ENCODE results near the gene TNFRSF4. TPM values are rescaled to one million over a fixed set of nuclear protein-coding genes. Genes with fewer than 3 reads are reported as not detected.

TNFRSF4 gene
- total and polyA plus RNA-seq, 4 donors = 1.0 to 3.5 (median 1.6) TPM; not detected in 1

DNA sequence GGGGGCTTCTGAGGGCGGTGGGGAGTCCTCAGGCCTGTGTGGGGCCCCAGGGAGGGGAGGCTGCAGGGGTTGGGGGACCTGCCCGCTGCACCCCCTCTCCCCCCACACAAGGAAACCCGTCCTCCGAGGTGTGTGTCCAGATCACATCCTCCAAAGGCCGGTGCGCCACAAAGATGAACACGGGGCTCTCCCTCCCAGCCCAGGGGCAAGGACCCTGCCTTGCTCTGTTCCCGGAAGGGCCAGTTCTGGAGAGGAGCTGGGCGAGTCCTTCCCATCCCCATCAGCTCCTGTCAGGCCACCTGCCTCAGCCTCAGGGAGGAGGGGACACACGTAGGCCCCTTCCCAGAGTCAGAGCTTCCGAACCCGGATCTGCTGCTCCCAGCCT lies 42.8 kb downstream of the TNFRSF4 start:
- ATAC-seq (ENCODE audit: low FRiP score) (no peak), DNase-seq (peak in 1 of 2 donors; percentile 70)
- 68 to 75% methylated on average over 7 to 12 of the region's 12 CpGs for WGBS, 2 donors
- H3K4me1 ChIP-seq (ENCODE audit: control insufficient read depth in 1 of 2, insufficient read depth in 2 of 2, low read length in 2 of 2) = no peaks in the 10 kb centered on the region
- H3K4me3 ChIP-seq (ENCODE audit: low read length in 2 of 2) = no peak overlapping the region
- no peaks in the 10 kb centered on the region for H3K27me3 ChIP-seq (ENCODE audit: control insufficient read depth in 1 of 2, insufficient read depth in 2 of 2, low read length in 1 of 2)
- no peaks in the 10 kb centered on the region for H3K9me3 ChIP-seq (ENCODE audit: control insufficient read depth, low read length)
- no peak overlapping the region for H3K27ac ChIP-seq (ENCODE audit: low read depth in 1 of 2, low read length in 2 of 2)
- intact Hi-C loops (cut with DNase I) = no loop called here
- no peaks in the 10 kb centered on the region for H3K36me3 ChIP-seq (ENCODE audit: control insufficient read depth in 1 of 2, insufficient read depth in 2 of 2, low read length in 1 of 2)

GRCh38 chr1:1170215-1171091 lies 43.5 kb downstream of the TNFRSF4 start:
- Histone ChIP-seq H3K4me1 (ENCODE audit: control insufficient read depth in 1 of 2, insufficient read depth in 2 of 2, low read length in 2 of 2) (no peaks in the 10 kb centered on the region), H3K36me3 (ENCODE audit: control insufficient read depth in 1 of 2, insufficient read depth in 2 of 2, low read length in 1 of 2) (no peaks in the 10 kb centered on the region), H3K9me3 (ENCODE audit: control insufficient read depth, low read length) (no peaks in the 10 kb centered on the region), H3K4me3 (ENCODE audit: low read length in 2 of 2) (no peak overlapping the region), H3K27me3 (ENCODE audit: control insufficient read depth in 1 of 2, insufficient read depth in 2 of 2, low read length in 1 of 2) (no peaks in the 10 kb centered on the region), H3K27ac (ENCODE audit: low read depth in 1 of 2, low read length in 2 of 2) (no peak overlapping the region)
- DNase-seq = peak in 1 of 2 donors; percentile 50
- WGBS, 2 donors = 49 to 51% methylated on average over 26 of the region's 26 CpGs
- intact Hi-C loops (cut with DNase I) = no loop called here
- ATAC-seq (ENCODE audit: low FRiP score) = no peak

GRCh38 chr1:1169429-1170214 lies 44.3 kb downstream of the TNFRSF4 start:
- DNase-seq (peak; percentile 45 to 72), ATAC-seq (ENCODE audit: low FRiP score) (no peak)
- Histone ChIP-seq H3K4me1 (ENCODE audit: control insufficient read depth in 1 of 2, insufficient read depth in 2 of 2, low read length in 2 of 2) (no peaks in the 10 kb centered on the region), H3K4me3 (ENCODE audit: low read length in 2 of 2) (no peak overlapping the region), H3K27me3 (ENCODE audit: control insufficient read depth in 1 of 2, insufficient read depth in 2 of 2, low read length in 1 of 2) (no peaks in the 10 kb centered on the region), H3K27ac (ENCODE audit: low read depth in 1 of 2, low read length in 2 of 2) (no peak overlapping the region), H3K36me3 (ENCODE audit: control insufficient read depth in 1 of 2, insufficient read depth in 2 of 2, low read length in 1 of 2) (no peaks in the 10 kb centered on the region), H3K9me3 (ENCODE audit: control insufficient read depth, low read length) (no peaks in the 10 kb centered on the region)
- 63 to 67% methylated on average over 32 of the region's 32 CpGs for WGBS, 2 donors
- intact Hi-C loops (cut with DNase I) = no loop called here

DNA sequence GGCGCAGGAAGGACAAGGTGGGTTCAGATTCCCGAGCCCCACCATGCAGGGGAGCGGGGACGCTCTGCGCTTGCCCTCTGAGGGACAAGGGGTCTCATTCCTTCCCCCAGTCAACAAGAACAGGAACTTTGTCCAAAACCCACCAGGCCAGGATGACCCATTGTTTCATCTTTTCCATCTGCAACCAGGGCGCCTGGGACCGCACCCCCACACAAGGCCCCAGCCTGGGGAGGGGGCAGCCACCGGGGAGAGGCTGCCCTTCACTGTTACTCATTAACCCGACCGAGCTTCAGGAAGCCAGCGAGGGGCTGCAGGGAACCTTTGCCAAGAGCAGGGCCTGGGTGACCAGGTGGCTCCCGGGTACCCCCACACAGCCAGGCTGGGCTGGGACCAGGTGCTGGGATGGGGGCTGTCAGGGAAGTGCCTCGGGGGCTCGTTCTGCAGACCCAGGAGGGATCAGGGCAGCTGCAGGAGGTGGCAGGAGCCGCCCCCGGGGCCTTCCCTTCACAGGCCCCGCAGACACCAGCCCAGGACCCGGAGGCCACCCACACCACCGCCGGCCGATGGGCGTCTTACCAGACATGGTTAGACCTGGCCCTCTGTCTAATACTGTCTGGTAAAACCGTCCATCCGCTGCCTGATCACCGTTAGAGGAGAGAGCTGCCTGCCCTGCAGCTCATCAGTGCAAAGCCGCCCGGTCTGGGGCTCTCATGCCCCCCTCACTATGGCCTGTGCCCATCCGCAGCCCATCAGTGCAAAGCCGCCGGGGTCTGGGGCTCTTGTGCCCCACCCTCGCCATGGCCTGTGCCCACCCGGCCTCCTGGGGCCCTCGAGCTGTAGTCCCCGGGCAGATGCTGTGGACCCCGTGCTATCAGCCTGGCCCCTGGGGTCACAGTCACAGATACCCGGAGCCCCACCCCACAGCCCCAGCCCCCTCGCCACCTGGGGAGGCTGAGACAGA lies 45.2 kb downstream of the TNFRSF4 start:
- Histone ChIP-seq H3K36me3 (ENCODE audit: control insufficient read depth in 1 of 2, insufficient read depth in 2 of 2, low read length in 1 of 2) (no peaks in the 10 kb centered on the region), H3K9me3 (ENCODE audit: control insufficient read depth, low read length) (no peaks in the 10 kb centered on the region), H3K4me3 (ENCODE audit: low read length in 2 of 2) (no peak overlapping the region), H3K4me1 (ENCODE audit: control insufficient read depth in 1 of 2, insufficient read depth in 2 of 2, low read length in 2 of 2) (no peaks in the 10 kb centered on the region), H3K27ac (ENCODE audit: low read depth in 1 of 2, low read length in 2 of 2) (no peak overlapping the region), H3K27me3 (ENCODE audit: control insufficient read depth in 1 of 2, insufficient read depth in 2 of 2, low read length in 1 of 2) (peaks cover 0 to 2% of the 10 kb centered on the region in 2 donors)
- DNase-seq (peak in 1 of 2 donors; percentile 74), ATAC-seq (ENCODE audit: low FRiP score) (no peak)
- WGBS, 2 donors = 75 to 79% methylated on average over 37 of the region's 37 CpGs
- intact Hi-C loops (cut with DNase I) = no loop called here

DNA sequence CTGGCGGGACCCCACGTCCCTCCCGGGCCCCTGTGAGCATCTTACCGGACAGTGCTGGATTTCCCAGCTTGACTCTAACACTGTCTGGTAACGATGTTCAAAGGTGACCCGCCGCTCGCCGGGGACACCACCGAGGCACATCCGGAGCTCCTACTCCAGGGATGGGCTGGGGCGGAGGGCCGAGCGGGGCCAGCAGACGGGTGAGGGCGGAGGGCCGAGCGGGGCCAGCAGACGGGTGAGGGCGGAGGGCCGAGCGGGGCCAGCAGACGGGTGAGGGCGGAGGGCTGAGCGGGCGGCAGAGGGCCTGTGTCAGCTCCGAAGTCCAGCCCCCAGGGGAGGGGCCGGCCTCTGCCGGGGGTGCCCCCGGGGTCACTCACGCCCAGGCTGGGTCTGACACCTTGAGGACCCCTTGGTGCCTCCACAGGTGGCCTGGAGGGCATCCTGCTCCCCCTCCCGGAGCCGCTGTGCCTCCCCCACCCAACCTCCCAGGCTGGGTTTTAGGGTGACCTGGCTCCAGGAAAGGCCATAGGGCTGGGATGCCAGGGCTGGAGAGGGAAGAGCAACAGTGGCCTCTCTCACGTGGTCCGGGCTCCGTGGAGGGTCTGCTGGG lies 46.0 kb downstream of the TNFRSF4 start:
- intact Hi-C loops (cut with DNase I) = no loop called here
- WGBS, 2 donors = 74 to 76% methylated on average over 27 to 36 of the region's 36 CpGs

DNA sequence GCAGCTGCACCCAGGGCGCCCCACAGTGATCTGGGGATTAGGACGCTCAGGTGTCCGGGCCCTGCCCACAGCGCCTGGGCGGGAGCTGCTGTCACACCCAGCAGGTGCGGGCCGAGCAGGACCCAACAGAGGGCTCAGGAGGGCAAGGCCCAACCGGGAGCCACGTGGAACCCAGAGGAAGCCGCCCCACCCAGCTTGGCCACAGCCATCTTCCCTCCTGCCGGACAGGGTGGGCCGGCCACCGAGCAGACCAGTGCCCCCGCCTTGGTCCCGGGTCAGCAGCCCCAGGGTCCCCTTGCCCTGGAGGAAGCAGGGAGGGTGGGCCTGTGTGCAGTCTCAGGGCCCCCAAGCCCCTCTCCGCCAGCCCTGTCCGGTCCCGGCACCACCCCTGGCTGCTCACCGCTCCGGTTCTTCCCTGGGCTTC lies 46.5 kb downstream of the TNFRSF4 start:
- H3K4me3 ChIP-seq (ENCODE audit: low read length in 2 of 2) = no peak overlapping the region
- 80 to 87% methylated on average over 15 to 20 of the region's 20 CpGs for WGBS, 2 donors
- no peaks in the 10 kb centered on the region for H3K4me1 ChIP-seq (ENCODE audit: control insufficient read depth in 1 of 2, insufficient read depth in 2 of 2, low read length in 2 of 2)
- DNase-seq = peak in 1 of 2 donors; percentile 37
- intact Hi-C loops (cut with DNase I) = no loop called here
- no peak overlapping the region for H3K27ac ChIP-seq (ENCODE audit: low read depth in 1 of 2, low read length in 2 of 2)
- H3K36me3 ChIP-seq (ENCODE audit: control insufficient read depth in 1 of 2, insufficient read depth in 2 of 2, low read length in 1 of 2) = no peaks in the 10 kb centered on the region
- no peak for ATAC-seq (ENCODE audit: low FRiP score)
- H3K9me3 ChIP-seq (ENCODE audit: control insufficient read depth, low read length) = no peaks in the 10 kb centered on the region
- H3K27me3 ChIP-seq (ENCODE audit: control insufficient read depth in 1 of 2, insufficient read depth in 2 of 2, low read length in 1 of 2) = peaks cover 0 to 2% of the 10 kb centered on the region in 2 donors

More for the DNA sequence above, 46.0 kb downstream of the TNFRSF4 start:
- Histone ChIP-seq H3K27me3 (ENCODE audit: control insufficient read depth in 1 of 2, insufficient read depth in 2 of 2, low read length in 1 of 2) (peaks cover 0 to 2% of the 10 kb centered on the region in 2 donors), H3K36me3 (ENCODE audit: control insufficient read depth in 1 of 2, insufficient read depth in 2 of 2, low read length in 1 of 2) (no peaks in the 10 kb centered on the region), H3K27ac (ENCODE audit: low read depth in 1 of 2, low read length in 2 of 2) (no peak overlapping the region), H3K4me1 (ENCODE audit: control insufficient read depth in 1 of 2, insufficient read depth in 2 of 2, low read length in 2 of 2) (no peaks in the 10 kb centered on the region), H3K4me3 (ENCODE audit: low read length in 2 of 2) (no peak overlapping the region), H3K9me3 (ENCODE audit: control insufficient read depth, low read length) (no peaks in the 10 kb centered on the region)
- ATAC-seq (ENCODE audit: low FRiP score) (no peak), DNase-seq (peak in 1 of 2 donors; percentile 38)

GRCh38 chr1:1166642-1167397 lies 47.1 kb downstream of the TNFRSF4 start:
- Histone ChIP-seq H3K36me3 (ENCODE audit: control insufficient read depth in 1 of 2, insufficient read depth in 2 of 2, low read length in 1 of 2) (no peaks in the 10 kb centered on the region), H3K27me3 (ENCODE audit: control insufficient read depth in 1 of 2, insufficient read depth in 2 of 2, low read length in 1 of 2) (peaks cover 0 to 2% of the 10 kb centered on the region in 2 donors), H3K9me3 (ENCODE audit: control insufficient read depth, low read length) (no peaks in the 10 kb centered on the region), H3K4me3 (ENCODE audit: low read length in 2 of 2) (no peak overlapping the region), H3K27ac (ENCODE audit: low read depth in 1 of 2, low read length in 2 of 2) (no peak overlapping the region), H3K4me1 (ENCODE audit: control insufficient read depth in 1 of 2, insufficient read depth in 2 of 2, low read length in 2 of 2) (no peaks in the 10 kb centered on the region)
- intact Hi-C loops (cut with DNase I) = no loop called here
- DNase-seq (no peak), ATAC-seq (ENCODE audit: low FRiP score) (no peak)
- WGBS, 2 donors = 68% methylated on average over 40 to 44 of the region's 44 CpGs

All from aorta (tissue), 5 donors.